Measurements from ENCODE around the gene EPAS1. TPM values are rescaled to one million over a fixed set of nuclear protein-coding genes. Genes with fewer than 3 reads are reported as not detected.
"Not testable (repeated sequence)": the region's sequence is repeated elsewhere in the genome, so short reads cannot be mapped to it uniquely, and the experiment has no call there.

EPAS1 gene
- total RNA-seq, 1 experiment from 2014 or later = 0.94 TPM

DNA sequence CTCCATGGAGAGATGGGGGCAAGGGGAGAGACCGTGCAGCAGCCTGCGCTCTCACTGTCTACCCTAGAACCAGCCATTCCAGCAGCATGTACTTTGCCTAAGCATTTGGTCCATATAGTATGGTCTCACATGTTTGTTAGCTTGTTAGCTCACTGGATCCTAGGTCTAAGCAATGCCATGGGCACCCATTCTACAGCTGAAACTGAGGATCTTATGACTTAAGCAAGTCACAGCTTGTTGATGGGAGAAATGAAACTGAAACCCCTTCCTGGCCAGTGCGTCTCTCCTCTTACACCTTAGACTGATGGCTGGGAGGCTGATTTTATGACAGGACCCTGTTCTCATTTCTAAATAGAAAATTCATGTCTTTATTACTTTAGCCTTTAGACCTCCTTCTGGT is 90.1 kb downstream of the EPAS1 start:
- Histone ChIP-seq H3K4me3 (ENCODE audit: insufficient read depth, low read depth, low read length) (no peak overlapping the region), H3K27me3 (ENCODE audit: control insufficient read depth, insufficient read depth, low read length) (no peaks in the 10 kb centered on the region), H3K36me3 (replicated peaks; ENCODE audit: control insufficient read depth, insufficient read depth, low read length) (no peaks in the 10 kb centered on the region)
- no peak for DNase-seq

DNA sequence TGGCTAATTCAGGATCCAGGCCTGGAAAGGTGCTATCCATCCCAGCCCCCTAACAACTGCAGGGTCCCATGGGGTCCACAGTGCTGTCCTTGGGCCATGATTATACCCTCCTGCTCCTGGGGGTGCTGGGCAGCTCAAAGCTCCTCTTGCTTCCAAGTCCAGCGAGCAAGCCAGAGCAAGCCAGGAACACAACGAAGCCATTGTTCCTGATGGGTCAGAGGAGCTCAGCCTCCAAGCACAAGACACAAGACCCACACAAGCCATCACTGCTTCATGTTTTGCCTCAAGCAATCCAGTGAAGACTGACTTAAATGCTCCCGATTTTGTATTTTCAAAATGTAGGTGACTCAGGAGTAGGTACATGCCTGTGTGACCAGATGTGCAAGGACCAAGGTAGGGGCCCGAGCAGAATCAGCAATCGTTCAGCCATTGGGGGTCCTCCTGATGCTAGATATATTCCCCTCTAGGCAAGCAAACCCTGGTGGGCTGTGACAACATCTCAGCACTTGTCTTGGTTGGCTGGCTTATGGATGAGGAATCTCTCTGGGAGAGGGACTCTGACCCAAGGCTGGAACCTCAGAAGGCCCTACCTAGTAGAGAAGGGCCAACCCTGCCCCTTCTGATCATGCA is 90.8 kb downstream of the EPAS1 start:
- Histone ChIP-seq H3K4me3 (ENCODE audit: insufficient read depth, low read depth, low read length) (no peak overlapping the region), H3K27me3 (ENCODE audit: control insufficient read depth, insufficient read depth, low read length) (no peaks in the 10 kb centered on the region), H3K36me3 (replicated peaks; ENCODE audit: control insufficient read depth, insufficient read depth, low read length) (no peaks in the 10 kb centered on the region)
- DNase-seq = no peak

DNA sequence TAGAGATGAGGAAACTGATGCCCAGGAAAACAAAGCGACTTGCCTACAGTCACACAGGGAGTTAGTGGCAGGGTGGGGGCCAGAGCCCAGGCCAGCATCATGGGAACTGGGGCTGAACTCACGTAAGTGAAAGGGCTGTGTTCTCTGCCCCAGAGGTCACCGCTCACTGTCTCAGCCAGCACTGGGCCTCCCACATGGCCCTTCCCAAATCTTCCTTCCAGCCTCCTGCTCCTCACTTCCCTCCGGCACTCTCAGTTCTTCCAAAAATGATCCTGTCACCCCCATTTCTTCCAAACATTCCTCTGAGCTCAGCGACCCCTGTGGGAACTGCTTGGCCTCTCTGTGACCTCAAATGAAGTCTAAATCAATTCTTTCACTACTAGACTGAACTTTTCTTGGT is 91.7 kb downstream of the EPAS1 start:
- Histone ChIP-seq H3K27me3 (ENCODE audit: control insufficient read depth, insufficient read depth, low read length) (no peaks in the 10 kb centered on the region), H3K36me3 (replicated peaks; ENCODE audit: control insufficient read depth, insufficient read depth, low read length) (no peaks in the 10 kb centered on the region), H3K4me3 (ENCODE audit: insufficient read depth, low read depth, low read length) (no peak overlapping the region)
- no peak for DNase-seq

DNA sequence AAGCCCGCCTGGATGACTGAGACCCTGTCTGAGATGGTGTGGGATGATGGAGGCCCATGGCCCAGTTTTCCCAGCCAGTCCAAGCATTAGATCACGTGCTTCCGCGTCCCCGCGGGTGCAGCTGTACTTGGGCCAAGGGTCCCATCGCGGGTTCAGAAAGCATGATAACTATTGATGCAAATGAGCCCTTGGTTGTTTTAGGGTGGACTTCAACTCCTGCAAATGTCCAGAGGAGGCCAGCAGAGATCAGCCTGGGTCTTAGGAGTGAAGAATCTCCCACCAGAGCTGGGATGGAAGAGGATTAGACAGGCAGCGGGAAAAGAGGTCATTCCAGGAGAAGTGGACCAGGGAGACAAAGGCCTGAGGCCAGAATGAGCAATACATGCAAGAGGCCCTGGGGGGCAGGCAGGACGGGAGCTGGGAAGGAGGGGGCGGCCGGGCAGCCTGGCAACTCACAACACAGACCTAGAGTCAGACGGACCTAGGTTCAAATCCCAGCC is 92.3 kb downstream of the EPAS1 start:
- H3K27me3 ChIP-seq (ENCODE audit: control insufficient read depth, insufficient read depth, low read length) = no peaks in the 10 kb centered on the region
- no peak for DNase-seq

DNA sequence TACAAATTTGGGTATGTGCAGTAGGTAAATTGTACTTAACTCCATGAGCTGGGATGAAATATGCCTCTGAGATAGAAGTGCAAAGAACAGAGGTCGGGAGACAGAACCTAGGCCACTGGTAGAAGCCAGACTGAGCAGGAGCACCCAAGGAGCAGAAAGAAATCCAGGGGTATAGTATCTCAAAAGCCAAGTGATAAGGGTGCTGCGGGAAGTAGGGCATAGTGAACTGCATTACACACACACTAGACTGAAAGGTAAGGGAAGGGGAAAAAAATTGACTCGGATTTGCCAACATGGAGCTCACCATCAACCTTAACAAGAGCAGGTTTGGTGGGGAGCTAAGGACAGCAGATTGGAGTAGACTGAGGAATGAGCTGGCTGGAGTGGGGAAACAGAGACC is 92.8 kb downstream of the EPAS1 start:
- Histone ChIP-seq H3K27me3 (ENCODE audit: control insufficient read depth, insufficient read depth, low read length) (no peaks in the 10 kb centered on the region), H3K36me3 (replicated peaks; ENCODE audit: control insufficient read depth, insufficient read depth, low read length) (no peaks in the 10 kb centered on the region), H3K4me3 (ENCODE audit: insufficient read depth, low read depth, low read length) (no peak overlapping the region)
- no peak for DNase-seq

More for the DNA sequence above, 92.3 kb downstream of the EPAS1 start:
- Histone ChIP-seq H3K36me3 (replicated peaks; ENCODE audit: control insufficient read depth, insufficient read depth, low read length) (no peaks in the 10 kb centered on the region), H3K4me3 (ENCODE audit: insufficient read depth, low read depth, low read length) (no peak overlapping the region)

DNA sequence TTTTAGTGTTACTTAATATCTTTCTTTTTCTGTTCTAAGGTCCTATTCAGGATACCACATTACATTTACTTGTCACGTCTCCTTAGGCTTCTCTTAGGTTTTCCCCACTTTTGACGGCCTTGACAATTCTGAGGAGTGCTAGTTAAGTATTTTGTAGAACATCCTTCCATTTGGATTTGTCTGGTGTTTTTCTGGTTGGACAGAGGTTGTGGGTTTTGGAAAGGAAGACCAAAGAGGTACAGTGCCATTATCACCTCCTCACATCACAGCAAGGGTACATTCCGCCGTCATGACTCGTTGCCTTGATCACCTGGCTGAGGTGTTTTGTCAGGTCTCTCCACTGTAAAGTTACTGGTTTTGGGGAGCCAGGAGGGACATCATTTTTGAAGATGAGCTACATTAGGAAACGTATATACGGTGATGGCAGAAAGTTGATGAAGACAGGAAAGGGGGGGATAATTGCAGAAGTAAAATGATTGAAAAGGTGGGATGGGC is 93.7 kb downstream of the EPAS1 start:
- no peak for DNase-seq
- Histone ChIP-seq H3K36me3 (replicated peaks; ENCODE audit: control insufficient read depth, insufficient read depth, low read length) (no peaks in the 10 kb centered on the region), H3K4me3 (ENCODE audit: insufficient read depth, low read depth, low read length) (no peak overlapping the region), H3K27me3 (ENCODE audit: control insufficient read depth, insufficient read depth, low read length) (no peaks in the 10 kb centered on the region)

DNA sequence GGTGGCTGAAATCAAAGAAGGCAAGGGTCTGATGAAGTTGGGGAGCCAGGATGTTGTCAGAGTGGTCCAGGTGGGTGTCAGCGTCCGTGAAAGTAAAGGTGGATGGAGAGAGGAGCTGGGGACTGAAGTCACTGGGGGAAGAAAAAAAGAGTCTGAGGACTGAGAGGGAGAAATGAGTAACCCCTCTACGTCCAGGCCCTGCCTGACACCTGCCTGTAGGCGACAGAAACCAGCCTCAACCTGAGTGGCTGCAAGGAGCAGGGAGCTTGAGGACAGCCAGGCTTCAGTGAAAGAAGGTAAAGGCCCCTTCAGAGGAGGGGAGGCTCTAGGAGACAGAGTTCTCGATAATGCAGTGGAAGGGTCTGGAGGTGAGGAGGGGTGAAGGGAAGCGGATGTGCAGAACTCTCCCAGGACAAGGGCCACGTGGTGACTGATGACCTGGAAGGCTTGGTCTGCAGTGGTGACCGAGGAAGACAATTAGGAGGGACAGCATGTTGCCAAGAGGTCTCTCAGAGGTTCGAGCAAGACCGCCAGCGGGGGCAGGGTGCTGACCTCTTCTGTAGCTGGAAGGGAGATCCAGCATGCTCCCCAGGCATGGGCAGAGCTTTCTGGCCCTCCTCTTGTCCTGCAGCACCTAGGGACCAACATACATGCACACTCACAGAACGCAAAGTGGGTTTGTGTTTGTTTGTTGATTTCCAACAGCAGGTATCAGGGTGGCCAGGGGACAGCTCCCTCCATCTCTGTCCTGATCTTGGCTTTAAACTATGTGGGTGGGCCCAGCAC is 95.5 kb downstream of the EPAS1 start:
- no peaks in the 10 kb centered on the region for H3K36me3 ChIP-seq (replicated peaks; ENCODE audit: control insufficient read depth, insufficient read depth, low read length)
- H3K4me3 ChIP-seq (ENCODE audit: insufficient read depth, low read depth, low read length) = no peak overlapping the region
- DNase-seq = no peak
- no peaks in the 10 kb centered on the region for H3K27me3 ChIP-seq (ENCODE audit: control insufficient read depth, insufficient read depth, low read length)

DNA sequence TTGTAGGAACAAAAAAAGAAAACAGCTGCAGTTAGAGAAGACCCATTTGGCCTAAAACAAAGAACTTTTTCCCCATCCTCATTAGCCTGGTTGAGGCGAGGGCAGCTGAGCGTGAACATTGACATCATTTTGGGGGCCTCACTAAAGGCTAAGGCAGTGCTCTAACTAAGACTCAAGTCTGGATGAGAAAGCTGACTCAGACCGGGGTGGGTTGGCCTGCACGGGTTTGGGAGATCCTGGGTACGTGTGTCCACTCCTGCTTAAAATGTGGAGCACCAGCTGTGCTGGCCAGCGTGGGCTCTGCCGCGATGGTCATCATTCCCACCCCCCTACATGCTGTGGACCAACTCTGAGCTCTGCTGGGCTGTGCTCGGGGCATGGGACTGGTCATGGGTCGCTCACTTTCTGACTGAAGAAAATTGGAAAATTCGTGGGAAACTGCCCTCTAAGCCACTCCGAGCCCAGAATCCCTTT is 96.2 kb downstream of the EPAS1 start:
- Histone ChIP-seq H3K36me3 (replicated peaks; ENCODE audit: control insufficient read depth, insufficient read depth, low read length) (no peaks in the 10 kb centered on the region), H3K4me3 (ENCODE audit: insufficient read depth, low read depth, low read length) (no peak overlapping the region), H3K27me3 (ENCODE audit: control insufficient read depth, insufficient read depth, low read length) (no peaks in the 10 kb centered on the region)
- DNase-seq = no peak

DNA sequence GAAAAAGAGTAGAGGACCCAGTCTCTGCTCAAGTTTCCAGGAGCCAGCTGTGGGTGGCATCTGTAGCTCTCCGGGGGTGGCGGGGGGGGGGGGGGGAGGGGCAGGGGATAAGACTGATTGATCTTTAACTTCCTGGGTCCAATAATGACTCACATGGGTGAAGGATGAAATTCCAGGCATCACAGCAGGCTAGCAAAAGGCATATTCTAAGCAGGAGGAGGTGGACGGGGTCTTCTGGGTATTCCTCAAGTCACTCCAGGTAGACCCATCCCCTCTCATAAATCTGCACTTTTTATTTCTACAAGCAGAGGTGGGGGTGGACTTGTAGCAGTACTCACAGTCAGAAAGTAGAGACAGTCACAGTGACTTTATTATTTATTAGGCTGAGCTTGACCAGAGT is 96.7 kb downstream of the EPAS1 start:
- H3K36me3 ChIP-seq (replicated peaks; ENCODE audit: control insufficient read depth, insufficient read depth, low read length) = no peaks in the 10 kb centered on the region
- H3K27me3 ChIP-seq (ENCODE audit: control insufficient read depth, insufficient read depth, low read length) = no peaks in the 10 kb centered on the region
- DNase-seq = no peak
- no peak overlapping the region for H3K4me3 ChIP-seq (ENCODE audit: insufficient read depth, low read depth, low read length)

DNA sequence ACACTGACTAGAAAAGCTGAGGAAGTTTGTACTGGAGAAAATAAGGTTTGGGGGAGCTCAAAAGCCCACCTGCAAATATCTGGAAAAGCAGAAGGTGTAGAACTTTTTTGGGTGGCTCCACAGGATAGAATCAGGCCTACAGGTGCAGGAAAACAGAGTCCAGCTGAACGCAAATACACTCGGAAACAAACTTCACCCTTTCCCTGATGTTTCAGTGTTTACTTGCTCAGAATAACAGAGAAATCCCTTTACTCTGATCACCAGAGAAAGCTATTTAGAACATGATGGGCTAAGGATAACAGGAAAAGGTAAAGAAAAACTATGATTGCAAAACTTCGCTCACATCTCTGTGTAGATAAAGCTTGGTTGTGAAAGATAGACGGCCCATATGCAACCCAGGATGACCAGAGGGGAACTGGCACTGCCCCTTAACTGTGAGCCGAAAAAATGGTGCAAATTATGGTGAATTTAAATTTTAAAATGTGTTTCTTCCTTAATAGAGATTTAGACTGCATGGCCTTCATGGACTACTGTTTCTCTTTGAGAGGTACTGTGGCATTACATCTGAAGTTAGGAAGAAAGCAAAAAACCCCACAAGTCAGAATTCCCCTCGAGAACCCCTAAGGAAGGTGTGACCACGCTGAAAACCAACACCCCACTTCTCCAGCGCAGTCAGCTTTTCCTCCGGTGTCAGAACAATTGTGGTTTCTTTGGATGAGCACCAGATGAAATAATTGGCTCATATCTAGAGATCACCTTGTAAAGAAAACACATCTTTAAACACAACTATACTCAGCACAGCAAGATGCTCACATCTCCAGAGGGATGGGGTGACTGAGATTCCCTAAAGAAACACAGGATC is 97.7 kb downstream of the EPAS1 start:
- Histone ChIP-seq H3K27me3 (ENCODE audit: control insufficient read depth, insufficient read depth, low read length) (no peaks in the 10 kb centered on the region), H3K36me3 (replicated peaks; ENCODE audit: control insufficient read depth, insufficient read depth, low read length) (no peaks in the 10 kb centered on the region), H3K4me3 (ENCODE audit: insufficient read depth, low read depth, low read length) (no peak overlapping the region)
- no peak for DNase-seq

DNA sequence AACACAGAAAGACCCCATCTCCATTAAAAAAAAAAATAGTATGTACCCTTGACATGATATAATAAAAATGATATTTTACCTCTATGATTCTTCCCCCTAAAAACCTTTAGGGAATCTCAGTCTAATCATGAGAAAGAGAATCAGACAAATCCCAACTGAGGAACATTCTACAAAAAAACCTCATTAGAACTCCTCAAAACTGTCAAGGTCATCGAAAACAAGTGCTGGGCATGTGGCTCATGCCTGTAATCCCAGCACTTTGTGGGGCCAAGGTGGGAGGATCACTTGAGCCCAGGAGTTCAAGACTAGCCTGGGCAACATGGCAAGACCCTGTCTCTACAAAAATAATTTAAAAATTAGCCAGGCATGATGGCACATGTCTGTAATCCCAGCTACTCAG is 98.5 kb downstream of the EPAS1 start:
- H3K36me3 ChIP-seq (replicated peaks; ENCODE audit: control insufficient read depth, insufficient read depth, low read length); DNase-seq; H3K4me3 ChIP-seq (ENCODE audit: insufficient read depth, low read depth, low read length); H3K27me3 ChIP-seq (ENCODE audit: control insufficient read depth, insufficient read depth, low read length): not testable (repeated sequence)

DNA sequence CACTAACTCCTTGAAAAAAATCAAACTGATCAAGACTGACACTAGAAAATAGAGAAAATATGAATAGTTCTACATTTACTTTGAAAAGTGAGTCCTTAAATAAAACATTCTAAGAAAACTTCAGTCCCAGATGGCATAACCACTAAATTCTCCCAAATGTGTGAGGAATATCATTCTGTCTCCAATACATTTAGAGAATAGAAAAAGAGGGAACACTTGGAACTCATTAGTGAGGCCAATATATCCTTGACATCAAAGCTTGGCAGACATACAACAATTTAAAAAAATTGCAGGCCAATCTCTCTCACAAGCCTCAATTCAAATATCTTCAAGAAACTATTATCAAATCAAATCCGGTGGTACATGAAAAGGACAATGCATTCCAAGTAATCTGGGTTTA is 102.8 kb downstream of the EPAS1 start:
- no peak for DNase-seq
- Histone ChIP-seq H3K36me3 (replicated peaks; ENCODE audit: control insufficient read depth, insufficient read depth, low read length) (no peaks in the 10 kb centered on the region), H3K4me3 (ENCODE audit: insufficient read depth, low read depth, low read length) (no peak overlapping the region), H3K27me3 (ENCODE audit: control insufficient read depth, insufficient read depth, low read length) (no peaks in the 10 kb centered on the region)

DNA sequence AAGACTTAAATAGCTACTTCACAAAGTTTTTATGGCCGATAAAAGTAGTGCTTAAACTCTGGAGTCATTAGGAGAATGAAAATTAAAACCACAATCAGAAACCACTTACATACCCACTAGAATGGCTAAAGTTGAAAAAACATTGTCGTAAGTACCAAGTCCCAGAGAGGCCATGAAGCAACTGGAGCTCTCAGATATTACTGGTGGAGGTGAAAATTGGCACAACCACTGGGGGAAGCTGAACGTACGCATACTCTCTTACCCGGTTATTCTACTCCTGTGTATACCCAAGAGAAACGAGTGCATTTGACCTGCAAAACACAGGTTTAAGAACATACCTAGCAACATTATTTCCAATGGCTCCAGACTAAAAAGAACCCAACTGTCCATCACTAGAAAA is 105.7 kb downstream of the EPAS1 start:
- H3K4me3 ChIP-seq (ENCODE audit: insufficient read depth, low read depth, low read length) = no peak overlapping the region
- H3K36me3 ChIP-seq (replicated peaks; ENCODE audit: control insufficient read depth, insufficient read depth, low read length) = no peaks in the 10 kb centered on the region
- DNase-seq = no peak
- H3K27me3 ChIP-seq (ENCODE audit: control insufficient read depth, insufficient read depth, low read length) = no peaks in the 10 kb centered on the region

DNA sequence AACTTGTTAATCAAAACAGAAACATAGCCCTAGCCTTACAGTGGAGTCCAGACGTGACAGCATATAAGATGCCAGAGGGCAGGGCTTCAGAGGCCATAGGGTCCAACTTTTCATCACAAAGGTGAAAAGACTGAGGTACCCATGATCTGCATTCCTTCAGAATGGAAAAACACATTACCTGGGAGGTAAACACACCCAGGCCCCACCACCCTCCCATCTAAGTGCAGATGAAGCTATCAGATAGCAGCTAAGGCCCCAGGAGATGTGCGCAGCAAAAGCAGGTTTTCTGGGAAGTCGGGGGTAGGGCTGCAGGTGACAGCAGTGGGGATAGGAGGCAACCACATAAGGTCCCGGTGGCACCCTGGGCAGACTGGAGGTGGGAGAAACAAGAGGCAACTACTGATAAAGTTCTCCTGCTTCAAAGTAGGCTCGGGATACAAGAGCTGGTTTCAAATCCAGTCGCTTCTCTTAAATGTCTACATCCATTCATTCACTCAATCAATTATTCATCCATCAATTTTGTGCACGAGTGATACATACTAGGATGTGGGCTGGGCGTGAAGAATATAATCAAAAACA is 107.1 kb downstream of the EPAS1 start:
- Histone ChIP-seq H3K27me3 (ENCODE audit: control insufficient read depth, insufficient read depth, low read length) (no peaks in the 10 kb centered on the region), H3K4me3 (ENCODE audit: insufficient read depth, low read depth, low read length) (no peak overlapping the region)
- no peak for DNase-seq

More for the DNA sequence above, 107.1 kb downstream of the EPAS1 start:
- H3K36me3 ChIP-seq (replicated peaks; ENCODE audit: control insufficient read depth, insufficient read depth, low read length) = no peaks in the 10 kb centered on the region
